NB4 (cell line): Measurements from ENCODE around the gene SOD1.

ENCODE experiments used
- POLR2A ChIP-seq: IDR thresholded peaks from 2 replicates; pipeline ENCODE4 v1.6.1; 2011; ENCODE audit warnings: mild to moderate bottlenecking; ENCODE audit not compliant: insufficient read length; ENCODE audit errors: extremely low read depth
- TF ChIP-seq, protein P1 (sequence below): IDR thresholded peaks from one replicate; pipeline ENCODE4 v1.5.1; 2012; ENCODE audit warnings: low read depth, low read length
- TF ChIP-seq, protein P2 (sequence below): IDR thresholded peaks from 2 replicates; pipeline ENCODE4 v1.6.1; 2011; ENCODE audit warnings: low read depth, low read length

DNA sequence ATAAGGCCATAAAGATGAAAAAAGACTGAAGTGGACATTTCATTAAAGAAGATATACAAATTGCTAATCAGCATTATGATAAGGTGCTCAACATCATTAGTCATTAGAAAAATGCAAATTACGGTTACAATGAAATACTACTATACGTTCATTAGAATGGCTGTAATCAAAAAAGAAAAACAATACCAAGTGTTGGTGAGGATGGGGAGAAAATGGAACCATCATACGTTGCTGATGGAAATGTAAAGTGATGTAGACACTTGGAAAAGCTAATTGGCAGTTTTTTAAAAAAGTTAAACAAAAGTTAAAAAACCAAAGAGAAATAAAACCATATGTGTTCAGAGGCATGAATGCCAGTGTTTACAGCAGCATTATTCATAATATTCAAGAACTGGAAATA is 8.6 kb upstream of the SOD1 start:
- no peak for TF ChIP-seq POLR2A
- TF ChIP-seq, protein P1, sequence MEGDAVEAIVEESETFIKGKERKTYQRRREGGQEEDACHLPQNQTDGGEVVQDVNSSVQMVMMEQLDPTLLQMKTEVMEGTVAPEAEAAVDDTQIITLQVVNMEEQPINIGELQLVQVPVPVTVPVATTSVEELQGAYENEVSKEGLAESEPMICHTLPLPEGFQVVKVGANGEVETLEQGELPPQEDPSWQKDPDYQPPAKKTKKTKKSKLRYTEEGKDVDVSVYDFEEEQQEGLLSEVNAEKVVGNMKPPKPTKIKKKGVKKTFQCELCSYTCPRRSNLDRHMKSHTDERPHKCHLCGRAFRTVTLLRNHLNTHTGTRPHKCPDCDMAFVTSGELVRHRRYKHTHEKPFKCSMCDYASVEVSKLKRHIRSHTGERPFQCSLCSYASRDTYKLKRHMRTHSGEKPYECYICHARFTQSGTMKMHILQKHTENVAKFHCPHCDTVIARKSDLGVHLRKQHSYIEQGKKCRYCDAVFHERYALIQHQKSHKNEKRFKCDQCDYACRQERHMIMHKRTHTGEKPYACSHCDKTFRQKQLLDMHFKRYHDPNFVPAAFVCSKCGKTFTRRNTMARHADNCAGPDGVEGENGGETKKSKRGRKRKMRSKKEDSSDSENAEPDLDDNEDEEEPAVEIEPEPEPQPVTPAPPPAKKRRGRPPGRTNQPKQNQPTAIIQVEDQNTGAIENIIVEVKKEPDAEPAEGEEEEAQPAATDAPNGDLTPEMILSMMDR, result no peak
- TF ChIP-seq, protein P2, sequence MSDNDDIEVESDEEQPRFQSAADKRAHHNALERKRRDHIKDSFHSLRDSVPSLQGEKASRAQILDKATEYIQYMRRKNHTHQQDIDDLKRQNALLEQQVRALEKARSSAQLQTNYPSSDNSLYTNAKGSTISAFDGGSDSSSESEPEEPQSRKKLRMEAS, result no peak
